Measurements from ENCODE around the gene ARMH3. TPM values are rescaled to one million over a fixed set of nuclear protein-coding genes. Genes with fewer than 3 reads are reported as not detected.
A peak's percentile ranks its signal among the peaks of the same experiment; 100 is the strongest.

Gene ARMH3
- total and polyA plus RNA-seq, 10 of the 15 experiments (the other 5 are each of a cell fraction or from before 2014, with no cell fraction given) = 13.0 to 33.0 (median 16.4) TPM

DNA sequence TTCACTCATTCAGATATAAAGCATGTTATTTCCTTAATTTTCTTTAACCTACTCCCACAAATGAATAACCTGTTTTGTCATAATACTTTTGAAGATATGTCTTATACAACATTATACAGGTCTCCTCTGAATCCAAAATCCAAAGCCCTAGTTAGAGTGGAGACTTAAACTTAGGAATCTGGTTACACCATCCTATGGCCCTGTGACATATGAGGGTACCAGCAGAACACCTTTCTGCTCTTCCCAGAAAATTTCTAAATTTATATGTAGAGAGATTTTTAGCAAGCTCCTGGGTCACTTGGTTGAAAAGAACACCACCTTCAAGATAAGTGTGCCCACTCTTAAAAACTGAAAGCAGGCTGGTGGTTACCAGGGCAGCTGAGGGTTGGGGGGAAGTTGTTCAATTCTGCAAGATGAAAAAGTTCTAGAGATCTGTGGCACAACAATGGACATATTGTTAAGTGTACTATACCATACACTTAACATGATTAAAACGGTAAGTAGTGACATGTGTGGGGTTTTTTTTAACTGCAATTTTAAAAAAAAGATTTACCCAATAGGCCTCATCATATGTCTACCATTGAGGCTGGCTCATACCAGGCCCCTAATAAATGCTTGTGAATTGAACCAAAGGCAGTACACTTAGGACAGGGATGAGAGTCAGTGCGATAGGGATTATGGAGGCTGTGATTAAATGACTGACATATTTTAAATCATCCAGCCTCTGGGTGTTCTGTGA, 174.8 kb downstream of the ARMH3 start:
- H4K20me1 ChIP-seq (ENCODE audit: control insufficient read depth, insufficient read depth) = no peaks in the 10 kb centered on the region
- in situ Hi-C loops (cut with MboI) = loop anchor here (5.0 kb wide), 1 partner anchor 126 kb away; no protein-coding TSS in a partner anchor
- H3K9me3 ChIP-seq (replicated peaks; ENCODE audit: control insufficient read depth, insufficient read depth, low read length) = no peaks in the 10 kb centered on the region
- no peak overlapping the region for H3K9ac ChIP-seq (ENCODE audit: control insufficient read depth, insufficient read depth, low read length)
- ChIA-PET RAD21 (ENCODE audit: unreplicated experiment) (interaction anchor here (0.6 to 12.3 kb wide), 9 partner anchors 7 to 129 kb away, joined by 3 to 206 read pairs (median 5); no protein-coding TSS in a partner anchor), SMC1A (ENCODE audit: uncharacterized antibody, unreplicated experiment) (interaction anchor here (1.0 to 7.3 kb wide), 11 partner anchors 8 to 128 kb away, joined by 3 to 78 read pairs (median 7); no protein-coding TSS in a partner anchor), POLR2A (interaction anchor here (0.6 to 2.2 kb wide), 6 partner anchors 9 to 122 kb away, joined by 3 to 8 read pairs (median 4); no protein-coding TSS in a partner anchor), CTCF (interaction anchor here (1.1 to 17.9 kb wide), 6 partner anchors 8 to 192 kb away, joined by 3 to 398 read pairs (median 34); partner anchors contain the start of gene KCNIP2)
- H3K4me1 ChIP-seq (ENCODE audit: control insufficient read depth, insufficient read depth, low read length) = no peaks in the 10 kb centered on the region
- no peak for DNase-seq (ENCODE audit: low read depth, low spot score)
- FAIRE-seq = no peak
- WGBS (ENCODE audit: insufficient coverage, insufficient replicate concordance, low lambda C conversion rate, missing lambda C conversion rate) = 49% methylated on average over 2 of the region's 2 CpGs
- no peak overlapping the region for H3K27ac ChIP-seq (ENCODE audit: control insufficient read depth, insufficient read depth)
- H3K4me3 ChIP-seq = no peak overlapping the region
- H3K36me3 ChIP-seq (ENCODE audit: control insufficient read depth in 2 of 2, insufficient read depth in 2 of 2, low read length in 1 of 2) = peaks cover 0 to 10% of the 10 kb centered on the region in 2 experiments; a peak in 3 of 4 replicates
- no peak overlapping the region for H2AFZ ChIP-seq (ENCODE audit: control insufficient read depth, low read depth, low read length)
- H3K4me2 ChIP-seq (ENCODE audit: control insufficient read depth, insufficient read depth) = no peak overlapping the region
- H3K27me3 ChIP-seq (replicated peaks in 1 of 2; ENCODE audit: control insufficient read depth in 2 of 2, insufficient read depth in 2 of 2, low read length in 1 of 2) = no peaks in the 10 kb centered on the region
- H3K79me2 ChIP-seq (ENCODE audit: control insufficient read depth, insufficient read depth, low read length) = no peaks in the 10 kb centered on the region
- ATAC-seq = peak; percentile 85
- intact Hi-C loops (cut with micrococcal nuclease; ENCODE audit: unreplicated experiment) = no loop called here
- no TSS peak for BruUV-seq (replicated peaks)
- no peak for TF ChIP-seq ZZZ3 (IDR thresholded peaks at IDR 0.05; ENCODE audit: control insufficient read depth, insufficient read length, low read depth)
- TF ChIP-seq CBX5 (IDR thresholded peaks at IDR 0.05; ENCODE audit: low read depth) = no peak
- TF ChIP-seq, protein P1, sequence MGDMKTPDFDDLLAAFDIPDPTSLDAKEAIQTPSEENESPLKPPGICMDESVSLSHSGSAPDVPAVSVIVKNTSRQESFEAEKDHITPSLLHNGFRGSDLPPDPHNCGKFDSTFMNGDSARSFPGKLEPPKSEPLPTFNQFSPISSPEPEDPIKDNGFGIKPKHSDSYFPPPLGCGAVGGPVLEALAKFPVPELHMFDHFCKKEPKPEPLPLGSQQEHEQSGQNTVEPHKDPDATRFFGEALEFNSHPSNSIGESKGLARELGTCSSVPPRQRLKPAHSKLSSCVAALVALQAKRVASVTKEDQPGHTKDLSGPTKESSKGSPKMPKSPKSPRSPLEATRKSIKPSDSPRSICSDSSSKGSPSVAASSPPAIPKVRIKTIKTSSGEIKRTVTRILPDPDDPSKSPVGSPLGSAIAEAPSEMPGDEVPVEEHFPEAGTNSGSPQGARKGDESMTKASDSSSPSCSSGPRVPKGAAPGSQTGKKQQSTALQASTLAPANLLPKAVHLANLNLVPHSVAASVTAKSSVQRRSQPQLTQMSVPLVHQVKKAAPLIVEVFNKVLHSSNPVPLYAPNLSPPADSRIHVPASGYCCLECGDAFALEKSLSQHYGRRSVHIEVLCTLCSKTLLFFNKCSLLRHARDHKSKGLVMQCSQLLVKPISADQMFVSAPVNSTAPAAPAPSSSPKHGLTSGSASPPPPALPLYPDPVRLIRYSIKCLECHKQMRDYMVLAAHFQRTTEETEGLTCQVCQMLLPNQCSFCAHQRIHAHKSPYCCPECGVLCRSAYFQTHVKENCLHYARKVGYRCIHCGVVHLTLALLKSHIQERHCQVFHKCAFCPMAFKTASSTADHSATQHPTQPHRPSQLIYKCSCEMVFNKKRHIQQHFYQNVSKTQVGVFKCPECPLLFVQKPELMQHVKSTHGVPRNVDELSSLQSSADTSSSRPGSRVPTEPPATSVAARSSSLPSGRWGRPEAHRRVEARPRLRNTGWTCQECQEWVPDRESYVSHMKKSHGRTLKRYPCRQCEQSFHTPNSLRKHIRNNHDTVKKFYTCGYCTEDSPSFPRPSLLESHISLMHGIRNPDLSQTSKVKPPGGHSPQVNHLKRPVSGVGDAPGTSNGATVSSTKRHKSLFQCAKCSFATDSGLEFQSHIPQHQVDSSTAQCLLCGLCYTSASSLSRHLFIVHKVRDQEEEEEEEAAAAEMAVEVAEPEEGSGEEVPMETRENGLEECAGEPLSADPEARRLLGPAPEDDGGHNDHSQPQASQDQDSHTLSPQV (IDR thresholded peaks at IDR 0.05) = peak; percentile 55; the same call in 1 of the 2 replicates
- TF ChIP-seq, protein P2, sequence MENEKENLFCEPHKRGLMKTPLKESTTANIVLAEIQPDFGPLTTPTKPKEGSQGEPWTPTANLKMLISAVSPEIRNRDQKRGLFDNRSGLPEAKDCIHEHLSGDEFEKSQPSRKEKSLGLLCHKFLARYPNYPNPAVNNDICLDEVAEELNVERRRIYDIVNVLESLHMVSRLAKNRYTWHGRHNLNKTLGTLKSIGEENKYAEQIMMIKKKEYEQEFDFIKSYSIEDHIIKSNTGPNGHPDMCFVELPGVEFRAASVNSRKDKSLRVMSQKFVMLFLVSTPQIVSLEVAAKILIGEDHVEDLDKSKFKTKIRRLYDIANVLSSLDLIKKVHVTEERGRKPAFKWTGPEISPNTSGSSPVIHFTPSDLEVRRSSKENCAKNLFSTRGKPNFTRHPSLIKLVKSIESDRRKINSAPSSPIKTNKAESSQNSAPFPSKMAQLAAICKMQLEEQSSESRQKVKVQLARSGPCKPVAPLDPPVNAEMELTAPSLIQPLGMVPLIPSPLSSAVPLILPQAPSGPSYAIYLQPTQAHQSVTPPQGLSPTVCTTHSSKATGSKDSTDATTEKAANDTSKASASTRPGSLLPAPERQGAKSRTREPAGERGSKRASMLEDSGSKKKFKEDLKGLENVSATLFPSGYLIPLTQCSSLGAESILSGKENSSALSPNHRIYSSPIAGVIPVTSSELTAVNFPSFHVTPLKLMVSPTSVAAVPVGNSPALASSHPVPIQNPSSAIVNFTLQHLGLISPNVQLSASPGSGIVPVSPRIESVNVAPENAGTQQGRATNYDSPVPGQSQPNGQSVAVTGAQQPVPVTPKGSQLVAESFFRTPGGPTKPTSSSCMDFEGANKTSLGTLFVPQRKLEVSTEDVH (IDR thresholded peaks at IDR 0.05; ENCODE audit: low read depth, partially characterized antibody) = no peak
- TF ChIP-seq MTA2 (IDR thresholded peaks at IDR 0.05; ENCODE audit: low read depth) = peak; percentile 21; the same call in 1 of the 2 replicates
- TF ChIP-seq SIN3A (IDR thresholded peaks at IDR 0.05; ENCODE audit: low read depth, low read length) = no peak
- TF ChIP-seq ZNF384 (IDR thresholded peaks at IDR 0.05; ENCODE audit: borderline replicate concordance, low read depth, low read length) = peak; percentile 65; the same call in 1 of the 2 replicates
- no peak for TF ChIP-seq MEF2B (IDR thresholded peaks at IDR 0.05; ENCODE audit: partially characterized antibody, poor library complexity, severe bottlenecking)
- TF ChIP-seq, protein P3, sequence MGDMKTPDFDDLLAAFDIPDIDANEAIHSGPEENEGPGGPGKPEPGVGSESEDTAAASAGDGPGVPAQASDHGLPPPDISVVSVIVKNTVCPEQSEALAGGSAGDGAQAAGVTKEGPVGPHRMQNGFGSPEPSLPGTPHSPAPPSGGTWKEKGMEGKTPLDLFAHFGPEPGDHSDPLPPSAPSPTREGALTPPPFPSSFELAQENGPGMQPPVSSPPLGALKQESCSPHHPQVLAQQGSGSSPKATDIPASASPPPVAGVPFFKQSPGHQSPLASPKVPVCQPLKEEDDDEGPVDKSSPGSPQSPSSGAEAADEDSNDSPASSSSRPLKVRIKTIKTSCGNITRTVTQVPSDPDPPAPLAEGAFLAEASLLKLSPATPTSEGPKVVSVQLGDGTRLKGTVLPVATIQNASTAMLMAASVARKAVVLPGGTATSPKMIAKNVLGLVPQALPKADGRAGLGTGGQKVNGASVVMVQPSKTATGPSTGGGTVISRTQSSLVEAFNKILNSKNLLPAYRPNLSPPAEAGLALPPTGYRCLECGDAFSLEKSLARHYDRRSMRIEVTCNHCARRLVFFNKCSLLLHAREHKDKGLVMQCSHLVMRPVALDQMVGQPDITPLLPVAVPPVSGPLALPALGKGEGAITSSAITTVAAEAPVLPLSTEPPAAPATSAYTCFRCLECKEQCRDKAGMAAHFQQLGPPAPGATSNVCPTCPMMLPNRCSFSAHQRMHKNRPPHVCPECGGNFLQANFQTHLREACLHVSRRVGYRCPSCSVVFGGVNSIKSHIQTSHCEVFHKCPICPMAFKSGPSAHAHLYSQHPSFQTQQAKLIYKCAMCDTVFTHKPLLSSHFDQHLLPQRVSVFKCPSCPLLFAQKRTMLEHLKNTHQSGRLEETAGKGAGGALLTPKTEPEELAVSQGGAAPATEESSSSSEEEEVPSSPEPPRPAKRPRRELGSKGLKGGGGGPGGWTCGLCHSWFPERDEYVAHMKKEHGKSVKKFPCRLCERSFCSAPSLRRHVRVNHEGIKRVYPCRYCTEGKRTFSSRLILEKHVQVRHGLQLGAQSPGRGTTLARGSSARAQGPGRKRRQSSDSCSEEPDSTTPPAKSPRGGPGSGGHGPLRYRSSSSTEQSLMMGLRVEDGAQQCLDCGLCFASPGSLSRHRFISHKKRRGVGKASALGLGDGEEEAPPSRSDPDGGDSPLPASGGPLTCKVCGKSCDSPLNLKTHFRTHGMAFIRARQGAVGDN (IDR thresholded peaks at IDR 0.05) = peak; percentile 74; the same call in 1 of the 2 replicates
- no peak for TF ChIP-seq SREBF2 (IDR thresholded peaks at IDR 0.05; ENCODE audit: low read length)
- no peak for TF ChIP-seq BACH1 (IDR thresholded peaks at IDR 0.05; ENCODE audit: borderline replicate concordance)
